Activated CD4-positive, alpha-beta T cell treated with anti-CD3 and anti-CD28 coated beads, Interleukin-2, amount 10 ng/mL, durations not matched to agents 24 days and 14 days (primary cell): ENCODE results near the gene SOX13. TPM values are rescaled to one million over a fixed set of nuclear protein-coding genes. Genes with fewer than 3 reads are reported as not detected.

Source experiments
- DNase-seq: peaks from one replicate; pipeline ENCODE4 v3.0.0; 2022
- H3K27ac Mint-ChIP-seq: one replicate; pipeline ENCODE4 v1.8.0; 2022; ENCODE audit warnings: mild to moderate bottlenecking, mixed read lengths
- H3K27me3 Mint-ChIP-seq: one replicate; pipeline ENCODE4 v1.8.0; 2022; ENCODE audit warnings: mixed read lengths
- H3K36me3 Mint-ChIP-seq: one replicate; pipeline ENCODE4 v1.8.0; 2022; ENCODE audit warnings: low read depth, mild to moderate bottlenecking, mixed read lengths
- H3K4me1 Mint-ChIP-seq: one replicate; pipeline ENCODE4 v1.8.0; 2021; ENCODE audit warnings: mixed read lengths
- H3K4me3 Mint-ChIP-seq: one replicate; pipeline ENCODE4 v1.8.0; 2022; ENCODE audit warnings: mild to moderate bottlenecking, moderate library complexity, mixed read lengths
- H3K9me3 Mint-ChIP-seq: one replicate; pipeline ENCODE4 v1.8.0; 2021; ENCODE audit warnings: mixed read lengths
- intact Hi-C: fragments of 100-400 bp; cut with micrococcal nuclease; formaldehyde crosslinking; loops from one replicate; pipeline ENCODE4 v1.15.1; 2023
- total RNA-seq: library from RNA; stranded (reverse); gene quantifications from 2 replicates; pipeline ENCODE4 v1.2.3, GENCODE V29; 2022

The SOX13 gene
- total RNA-seq, 1 donor from 2014 or later, result not detected

DNA sequence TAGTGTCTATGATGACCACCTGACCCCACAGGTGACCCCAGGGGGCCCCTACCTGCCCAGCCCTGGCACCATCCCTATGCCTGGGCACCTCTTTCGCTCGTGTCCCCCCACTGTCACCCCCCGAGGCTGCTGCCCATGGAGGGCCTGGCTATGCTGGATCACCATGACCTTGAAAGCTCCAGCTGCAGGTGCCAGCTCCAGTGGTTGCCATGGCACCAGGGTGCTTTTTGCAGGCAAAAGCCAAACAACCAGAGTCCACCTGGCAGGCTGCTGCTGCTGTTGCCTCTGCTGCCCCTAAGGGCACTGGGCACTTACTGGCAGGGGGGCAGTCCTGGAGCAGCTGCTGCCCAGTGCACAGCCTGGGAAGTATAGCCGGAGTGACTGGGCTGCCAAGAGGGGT lies 57.3 kb downstream of the SOX13 start:
- Mint-ChIP-seq H3K9me3 (no peaks in the 10 kb centered on the region), H3K27me3 (no peaks in the 10 kb centered on the region), H3K27ac (no peak overlapping the region), H3K4me3 (no peak overlapping the region), H3K36me3 (no peaks in the 10 kb centered on the region), H3K4me1 (peaks cover 9% of the 10 kb centered on the region)
- intact Hi-C loops, result no loop called here
- DNase-seq, result no peak

GRCh38 chr1:204130981-204131892 lies 58.3 kb downstream of the SOX13 start:
- Mint-ChIP-seq H3K4me3 (no peak overlapping the region), H3K9me3 (no peaks in the 10 kb centered on the region), H3K27ac (no peak overlapping the region), H3K27me3 (no peaks in the 10 kb centered on the region), H3K36me3 (no peaks in the 10 kb centered on the region), H3K4me1 (peaks cover 9% of the 10 kb centered on the region)
- intact Hi-C loops, result no loop called here
- no peak for DNase-seq

DNA sequence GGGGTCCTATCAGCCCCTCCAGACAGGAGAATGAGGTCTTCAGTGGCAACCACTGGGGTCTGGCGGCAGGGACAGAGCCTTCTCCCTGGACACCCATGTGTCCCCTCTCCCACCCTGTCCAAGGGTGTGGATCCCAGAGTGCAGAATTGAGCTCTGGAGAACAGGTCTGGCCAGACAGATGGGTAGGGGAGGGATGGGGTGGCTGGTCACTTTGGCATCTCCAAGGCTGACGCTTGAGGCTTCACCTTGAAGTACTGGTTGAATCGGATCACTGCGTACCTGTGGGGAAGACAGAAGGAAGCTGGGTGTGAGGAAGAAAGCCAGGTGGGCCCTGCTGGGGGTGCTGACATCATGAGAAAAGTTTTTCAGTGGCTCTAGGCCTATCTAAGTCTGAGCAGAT lies 59.1 kb downstream of the SOX13 start:
- H3K4me1 Mint-ChIP-seq, result peaks cover 9% of the 10 kb centered on the region
- H3K4me3 Mint-ChIP-seq, result no peak overlapping the region
- H3K27me3 Mint-ChIP-seq, result no peaks in the 10 kb centered on the region
- no peak overlapping the region for H3K27ac Mint-ChIP-seq
- no peaks in the 10 kb centered on the region for H3K9me3 Mint-ChIP-seq
- intact Hi-C loops, result no loop called here
- H3K36me3 Mint-ChIP-seq, result no peaks in the 10 kb centered on the region
- DNase-seq, result no peak

- peaks cover 9% of the 10 kb centered on the region for H3K4me1 Mint-ChIP-seq
- no peak overlapping the region for H3K27ac Mint-ChIP-seq
- no peak overlapping the region for H3K4me3 Mint-ChIP-seq
- H3K27me3 Mint-ChIP-seq, result no peaks in the 10 kb centered on the region
- no peaks in the 10 kb centered on the region for H3K36me3 Mint-ChIP-seq
- intact Hi-C loops, result no loop called here
- DNase-seq, result no peak
- no peaks in the 10 kb centered on the region for H3K9me3 Mint-ChIP-seq
Measured at GRCh38 chr1:204132718-204133117, 59.8 kb downstream of the SOX13 start.

- Mint-ChIP-seq H3K4me1 (peaks cover 3% of the 10 kb centered on the region), H3K9me3 (no peaks in the 10 kb centered on the region), H3K36me3 (no peaks in the 10 kb centered on the region), H3K4me3 (no peak overlapping the region), H3K27ac (no peak overlapping the region), H3K27me3 (no peaks in the 10 kb centered on the region)
- no peak for DNase-seq
- intact Hi-C loops, result no loop called here
Measured at GRCh38 chr1:204134103-204134502, 61.2 kb downstream of the SOX13 start.

- no peak for DNase-seq
- intact Hi-C loops, result no loop called here
- no peaks in the 10 kb centered on the region for H3K36me3 Mint-ChIP-seq
- H3K4me3 Mint-ChIP-seq, result no peak overlapping the region
- H3K9me3 Mint-ChIP-seq, result no peaks in the 10 kb centered on the region
- H3K27me3 Mint-ChIP-seq, result no peaks in the 10 kb centered on the region
- H3K4me1 Mint-ChIP-seq, result no peaks in the 10 kb centered on the region
- H3K27ac Mint-ChIP-seq, result no peak overlapping the region
Measured at GRCh38 chr1:204136814-204137213, 63.9 kb downstream of the SOX13 start.

GRCh38 chr1:204139088-204139487 lies 66.2 kb downstream of the SOX13 start:
- Mint-ChIP-seq H3K4me3 (no peak overlapping the region), H3K36me3 (no peaks in the 10 kb centered on the region), H3K27me3 (no peaks in the 10 kb centered on the region), H3K27ac (no peak overlapping the region), H3K4me1 (no peaks in the 10 kb centered on the region), H3K9me3 (no peaks in the 10 kb centered on the region)
- DNase-seq, result no peak
- intact Hi-C loops, result no loop called here

DNA sequence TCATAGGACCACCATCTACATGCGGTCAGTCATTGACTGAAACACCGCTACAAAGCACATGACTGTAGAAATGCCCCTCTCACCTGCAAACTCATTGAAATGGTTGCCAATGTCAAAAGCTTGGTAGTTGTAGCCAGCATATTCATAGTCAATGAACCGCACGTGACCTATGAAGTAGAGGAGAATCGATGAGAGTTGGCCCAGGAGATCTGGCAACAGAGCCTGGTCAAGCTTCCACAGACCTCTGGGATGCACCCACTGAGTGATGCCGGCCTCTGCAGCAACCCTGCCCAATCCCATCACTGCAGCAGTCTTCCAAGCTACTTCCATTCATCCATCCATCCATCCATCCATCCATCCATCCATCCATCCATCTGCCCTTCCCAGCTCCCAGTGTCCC lies 67.0 kb downstream of the SOX13 start:
- no peak overlapping the region for H3K4me3 Mint-ChIP-seq
- peaks cover 5% of the 10 kb centered on the region for H3K27me3 Mint-ChIP-seq
- intact Hi-C loops, result no loop called here
- no peaks in the 10 kb centered on the region for H3K9me3 Mint-ChIP-seq
- H3K4me1 Mint-ChIP-seq, result no peaks in the 10 kb centered on the region
- H3K36me3 Mint-ChIP-seq, result no peaks in the 10 kb centered on the region
- DNase-seq, result no peak
- H3K27ac Mint-ChIP-seq, result no peak overlapping the region

GRCh38 chr1:204141131-204141530 lies 68.2 kb downstream of the SOX13 start:
- Mint-ChIP-seq H3K36me3 (no peaks in the 10 kb centered on the region), H3K27me3 (peaks cover 9% of the 10 kb centered on the region), H3K4me1 (no peaks in the 10 kb centered on the region), H3K9me3 (no peaks in the 10 kb centered on the region), H3K4me3 (no peak overlapping the region), H3K27ac (no peak overlapping the region)
- DNase-seq, result no peak
- intact Hi-C loops, result no loop called here

DNA sequence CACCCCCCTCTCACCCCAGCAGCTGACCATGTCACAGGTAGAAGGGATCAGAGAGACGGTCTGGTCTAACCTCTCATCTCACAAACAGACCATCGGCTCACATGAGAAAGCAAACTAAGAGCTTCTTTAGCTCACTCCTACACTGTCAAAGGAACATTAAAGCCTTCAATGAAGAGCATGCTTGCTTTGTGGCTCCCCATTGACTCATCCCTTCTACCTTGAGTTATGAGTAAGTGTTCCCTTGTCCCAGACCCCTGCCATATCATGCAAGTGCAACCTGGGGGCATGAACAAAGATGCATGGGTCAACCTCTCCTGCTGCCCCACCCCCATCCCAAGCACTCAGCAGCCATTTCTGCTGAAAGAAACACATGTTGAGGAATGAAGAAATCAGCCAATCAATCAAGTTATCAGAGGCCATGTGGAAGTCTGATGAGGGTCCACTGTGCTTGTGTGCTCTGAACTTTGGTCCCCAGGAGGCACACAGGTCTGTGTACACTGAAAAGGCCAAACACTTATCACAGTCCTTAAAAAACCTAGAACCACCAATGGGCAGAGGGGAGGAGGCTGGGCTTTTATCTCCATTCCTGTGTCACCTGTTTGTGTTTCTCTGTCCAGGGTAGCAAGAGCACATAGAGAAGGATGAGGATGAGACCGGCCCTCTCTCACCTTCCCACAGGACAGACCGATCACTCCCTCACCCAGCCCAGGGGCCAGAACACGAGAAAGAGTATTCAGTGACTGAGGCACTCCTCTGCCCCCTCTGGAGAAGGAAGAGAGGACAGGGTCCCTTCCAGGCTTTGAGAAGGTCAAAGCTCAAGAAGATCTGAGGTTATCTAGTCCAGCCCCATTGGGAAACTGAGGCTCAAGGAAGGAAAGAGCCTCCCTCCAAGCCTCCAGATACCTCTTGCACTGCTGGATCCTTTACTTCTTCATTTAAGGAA lies 69.4 kb downstream of the SOX13 start:
- intact Hi-C loops, result no loop called here
- no peaks in the 10 kb centered on the region for H3K4me1 Mint-ChIP-seq
- no peak overlapping the region for H3K27ac Mint-ChIP-seq
- no peak for DNase-seq
- no peak overlapping the region for H3K4me3 Mint-ChIP-seq
- H3K36me3 Mint-ChIP-seq, result no peaks in the 10 kb centered on the region
- H3K27me3 Mint-ChIP-seq, result peaks cover 11% of the 10 kb centered on the region
- no peaks in the 10 kb centered on the region for H3K9me3 Mint-ChIP-seq

- H3K36me3 Mint-ChIP-seq, result no peaks in the 10 kb centered on the region
- no peaks in the 10 kb centered on the region for H3K9me3 Mint-ChIP-seq
- no peak overlapping the region for H3K4me3 Mint-ChIP-seq
Measured at GRCh38 chr1:204143276-204144041, 70.5 kb downstream of the SOX13 start.

GRCh38 chr1:204145033-204145504 lies 72.2 kb downstream of the SOX13 start:
- intact Hi-C loops, result no loop called here
- Mint-ChIP-seq H3K4me3 (no peak overlapping the region), H3K4me1 (no peaks in the 10 kb centered on the region), H3K27me3 (peaks cover 12% of the 10 kb centered on the region), H3K27ac (no peak overlapping the region), H3K9me3 (no peaks in the 10 kb centered on the region), H3K36me3 (no peaks in the 10 kb centered on the region)
- no peak for DNase-seq

More at GRCh38 chr1:204143276-204144041, 70.5 kb downstream of the SOX13 start:
- no peak for DNase-seq
- intact Hi-C loops, result no loop called here
- Mint-ChIP-seq H3K27me3 (peaks cover 11% of the 10 kb centered on the region), H3K4me1 (no peaks in the 10 kb centered on the region), H3K27ac (no peak overlapping the region)

GRCh38 chr1:204146309-204146708 lies 73.4 kb downstream of the SOX13 start:
- Mint-ChIP-seq H3K9me3 (no peaks in the 10 kb centered on the region), H3K4me1 (no peaks in the 10 kb centered on the region), H3K27me3 (peaks cover 21% of the 10 kb centered on the region), H3K27ac (no peak overlapping the region), H3K4me3 (no peak overlapping the region), H3K36me3 (no peaks in the 10 kb centered on the region)
- intact Hi-C loops, result no loop called here
- DNase-seq, result no peak
